Lung (tissue), 12 donors: ENCODE data around the gene PRMT2. TPM values are rescaled to one million over a fixed set of nuclear protein-coding genes. Genes with fewer than 3 reads are reported as not detected.

Experiments used
- ATAC-seq: fragments of 200-7000 bp; cut with Tn5 transposase; one replicate; pipeline ENCODE4 v1.9.1; 2020; ENCODE audit warnings: moderate number of reproducible peaks; ENCODE audit not compliant: insufficient read depth, low FRiP score
- DNase-seq, 3 donors: peaks; one replicate each; pipeline ENCODE4 v3.0.0-alpha.2; 2013 to 2017
- H3K27ac ChIP-seq, 2 donors: one replicate each; pipeline ENCODE4 v1.5.1; 2013; ENCODE audit warnings: mild to moderate bottlenecking in 2 of 2, moderate library complexity in 2 of 2, control low read depth in 1 of 2, inconsistent platforms in 1 of 2, low read depth in 1 of 2, low read length in 1 of 2
- H3K27me3 ChIP-seq, 3 donors: one replicate each; pipeline ENCODE4 v1.5.1; 2013; ENCODE audit warnings: low read length in 2 of 3; ENCODE audit not compliant: control insufficient read depth in 3 of 3, insufficient read depth in 3 of 3
- H3K36me3 ChIP-seq, 4 donors: one replicate each; pipeline ENCODE4 v1.5.1; 2013; ENCODE audit warnings: low read length in 4 of 4, mild to moderate bottlenecking in 1 of 4, moderate library complexity in 1 of 4; ENCODE audit not compliant: control insufficient read depth in 4 of 4, insufficient read depth in 4 of 4
- H3K4me1 ChIP-seq, 5 donors: one replicate each; pipeline ENCODE4 v1.5.1; 2013; ENCODE audit warnings: low read length in 5 of 5, mild to moderate bottlenecking in 2 of 5, moderate library complexity in 1 of 5; ENCODE audit not compliant: control insufficient read depth in 5 of 5, insufficient read depth in 5 of 5
- H3K4me3 ChIP-seq: one replicate; pipeline ENCODE4 v1.5.1; 2013; ENCODE audit warnings: mild to moderate bottlenecking, control low read depth, moderate library complexity
- H3K9ac ChIP-seq, 2 donors: one replicate each; pipeline ENCODE4 v1.5.1; 2013; ENCODE audit warnings: low read length in 2 of 2, control low read depth in 1 of 2; ENCODE audit not compliant: insufficient read depth in 1 of 2
- H3K9me3 ChIP-seq, 4 donors: one replicate each; pipeline ENCODE4 v1.5.1; 2013; ENCODE audit warnings: low read length in 3 of 4, mild to moderate bottlenecking in 1 of 4, moderate library complexity in 1 of 4; ENCODE audit not compliant: control insufficient read depth in 4 of 4, insufficient read depth in 3 of 4
- CTCF ChIP-seq: IDR thresholded peaks from 2 replicates; pipeline ENCODE4 v1.5.1; 2012; ENCODE audit warnings: mild to moderate bottlenecking; ENCODE audit errors: control extremely low read depth, extremely low read depth
- WGBS, 2 donors: extraction: QIAGEN DNeasy Blood & Tissue Kit; methylation state at CpG; one replicate each; pipeline ENCODE4 v1.1.7; 2013; 5-methylcytosine and 5-hydroxymethylcytosine counted together
- polyA plus RNA-seq, 2 donors: library from polyadenylated mRNA; stranded (reverse); fragments of 200-250 nt; gene quantifications; one replicate each; pipeline ENCODE4 v1.2.1, GENCODE V29; 2013
- total RNA-seq, 2 donors: library from RNA; depleted of rRNA in 1 of 2; stranded (reverse); fragments of >200 nt in 1 of 2; gene quantifications; one replicate each; pipeline ENCODE4 v1.2.1, GENCODE V29; 2014 to 2021
- donor health status: control.
- donor health status: control.
- donor health status: Bipolar disorder and iron deficiency.
- donor health status: healthy.
- donor health status: DM: yes; HTN: yes; CAD: no.

PRMT2 gene
- total and polyA plus RNA-seq, 4 donors: 58.2 to 114 (median 90.8) TPM

GRCh38 chr21:46655230-46655629 is 19.8 kb downstream of the PRMT2 start:
- Histone ChIP-seq H3K36me3 (peaks cover 23 to 54% (median 43%) of the 10 kb centered on the region in 4 donors), H3K27ac (no peak overlapping the region), H3K9me3 (peaks cover 0 to 18% (median 4%) of the 10 kb centered on the region in 4 donors), H3K9ac (no peak overlapping the region), H3K4me1 (no peaks in the 10 kb centered on the region), H3K4me3 (no peak overlapping the region), H3K27me3 (no peaks in the 10 kb centered on the region)
- DNase-seq (no peak), ATAC-seq (no peak)
- TF ChIP-seq CTCF: no peak

GRCh38 chr21:46656820-46657219 is 21.3 kb downstream of the PRMT2 start:
- no peak overlapping the region for H3K27ac ChIP-seq

GRCh38 chr21:46660505-46660904 is 25.0 kb downstream of the PRMT2 start:
- no peak for DNase-seq
- H3K9me3 ChIP-seq: peaks cover 0 to 3% (median 2%) of the 10 kb centered on the region in 4 donors
- WGBS, 2 donors: 83 to 85% methylated on average over 8 of the region's 8 CpGs
- peaks cover 10 to 32% (median 21%) of the 10 kb centered on the region in 4 donors for H3K36me3 ChIP-seq
- H3K27me3 ChIP-seq: no peaks in the 10 kb centered on the region
- TF ChIP-seq CTCF: no peak
- H3K4me1 ChIP-seq: peaks cover 0 to 4% (median 0%) of the 10 kb centered on the region in 5 donors
- no peak overlapping the region for H3K9ac ChIP-seq
- ATAC-seq: no peak
- no peak overlapping the region for H3K27ac ChIP-seq
- H3K4me3 ChIP-seq: no peak overlapping the region

More at GRCh38 chr21:46656820-46657219, 21.3 kb downstream of the PRMT2 start:
- peaks cover 0 to 18% (median 4%) of the 10 kb centered on the region in 4 donors for H3K9me3 ChIP-seq
- no peaks in the 10 kb centered on the region for H3K27me3 ChIP-seq
- 97 to 100% methylated on average over 1 of the region's 1 CpG for WGBS, 2 donors
- no peak for DNase-seq
- H3K4me3 ChIP-seq: no peak overlapping the region
- peaks cover 21 to 47% (median 34%) of the 10 kb centered on the region in 4 donors for H3K36me3 ChIP-seq
- peaks cover 0 to 4% (median 0%) of the 10 kb centered on the region in 5 donors for H3K4me1 ChIP-seq
- no peak overlapping the region for H3K9ac ChIP-seq
- no peak for ATAC-seq
- no peak for TF ChIP-seq CTCF

- Histone ChIP-seq H3K27ac (no peak overlapping the region), H3K4me3 (no peak overlapping the region), H3K9me3 (peaks cover 0 to 2% (median 0%) of the 10 kb centered on the region in 4 donors), H3K9ac (no peak overlapping the region), H3K4me1 (peaks cover 0 to 4% (median 0%) of the 10 kb centered on the region in 5 donors), H3K36me3 (peaks cover 10 to 31% (median 18%) of the 10 kb centered on the region in 4 donors), H3K27me3 (no peaks in the 10 kb centered on the region)
- peak; percentile 82 to 93 (median 88) for DNase-seq
- peak; percentile 78 for ATAC-seq
- peak; percentile 29 for TF ChIP-seq CTCF
- WGBS, 2 donors: 32 to 42% methylated on average over 29 of the region's 29 CpGs
Measured at GRCh38 chr21:46661211-46661625, 25.7 kb downstream of the PRMT2 start.
